ENCODE results near the gene PINLYP.

DNA sequence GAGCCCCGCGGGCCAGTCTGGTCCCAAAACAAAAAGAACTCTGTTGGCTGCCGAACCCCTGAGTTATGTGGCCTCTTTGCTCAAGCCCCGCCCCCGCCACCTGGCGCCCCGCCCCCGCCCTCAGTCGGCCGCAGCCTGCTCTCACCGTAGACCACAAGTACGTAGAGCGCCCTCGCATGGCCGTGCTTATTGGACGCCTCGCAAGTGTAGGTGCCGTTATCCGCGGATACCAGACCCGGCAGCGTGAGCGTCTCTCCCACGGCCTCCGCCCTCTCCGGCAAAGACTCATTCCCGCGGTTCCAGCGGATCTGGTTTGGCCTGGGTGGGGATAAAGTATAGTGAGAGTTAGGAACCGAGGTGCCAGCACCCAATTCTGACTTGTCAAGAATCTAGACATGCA is 49.3 kb downstream of the PINLYP start:
- TF ChIP-seq, protein P1, sequence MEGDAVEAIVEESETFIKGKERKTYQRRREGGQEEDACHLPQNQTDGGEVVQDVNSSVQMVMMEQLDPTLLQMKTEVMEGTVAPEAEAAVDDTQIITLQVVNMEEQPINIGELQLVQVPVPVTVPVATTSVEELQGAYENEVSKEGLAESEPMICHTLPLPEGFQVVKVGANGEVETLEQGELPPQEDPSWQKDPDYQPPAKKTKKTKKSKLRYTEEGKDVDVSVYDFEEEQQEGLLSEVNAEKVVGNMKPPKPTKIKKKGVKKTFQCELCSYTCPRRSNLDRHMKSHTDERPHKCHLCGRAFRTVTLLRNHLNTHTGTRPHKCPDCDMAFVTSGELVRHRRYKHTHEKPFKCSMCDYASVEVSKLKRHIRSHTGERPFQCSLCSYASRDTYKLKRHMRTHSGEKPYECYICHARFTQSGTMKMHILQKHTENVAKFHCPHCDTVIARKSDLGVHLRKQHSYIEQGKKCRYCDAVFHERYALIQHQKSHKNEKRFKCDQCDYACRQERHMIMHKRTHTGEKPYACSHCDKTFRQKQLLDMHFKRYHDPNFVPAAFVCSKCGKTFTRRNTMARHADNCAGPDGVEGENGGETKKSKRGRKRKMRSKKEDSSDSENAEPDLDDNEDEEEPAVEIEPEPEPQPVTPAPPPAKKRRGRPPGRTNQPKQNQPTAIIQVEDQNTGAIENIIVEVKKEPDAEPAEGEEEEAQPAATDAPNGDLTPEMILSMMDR (conservative IDR thresholded peaks at IDR 0.05; ENCODE audit: low read depth in 2 of 2), result peak; percentile 46 to 84
- no peak for TF ChIP-seq ZNF331 (CRISPR knock-in tag; IDR thresholded peaks at IDR 0.05; ENCODE audit: low read depth)
- no peak for TF ChIP-seq EZH2 (IDR thresholded peaks at IDR 0.05; ENCODE audit: low read depth, unreplicated experiment)
- TF ChIP-seq CREB1 (CRISPR knock-in tag; IDR thresholded peaks at IDR 0.05; ENCODE audit: low read depth), result no peak
- no peak for TF ChIP-seq POLR2AphosphoS5 (IDR thresholded peaks at IDR 0.05; ENCODE audit: low read depth)
- TF ChIP-seq EZH2phosphoT487 (IDR thresholded peaks at IDR 0.05; ENCODE audit: unreplicated experiment), result no peak
- TF ChIP-seq, protein P2, sequence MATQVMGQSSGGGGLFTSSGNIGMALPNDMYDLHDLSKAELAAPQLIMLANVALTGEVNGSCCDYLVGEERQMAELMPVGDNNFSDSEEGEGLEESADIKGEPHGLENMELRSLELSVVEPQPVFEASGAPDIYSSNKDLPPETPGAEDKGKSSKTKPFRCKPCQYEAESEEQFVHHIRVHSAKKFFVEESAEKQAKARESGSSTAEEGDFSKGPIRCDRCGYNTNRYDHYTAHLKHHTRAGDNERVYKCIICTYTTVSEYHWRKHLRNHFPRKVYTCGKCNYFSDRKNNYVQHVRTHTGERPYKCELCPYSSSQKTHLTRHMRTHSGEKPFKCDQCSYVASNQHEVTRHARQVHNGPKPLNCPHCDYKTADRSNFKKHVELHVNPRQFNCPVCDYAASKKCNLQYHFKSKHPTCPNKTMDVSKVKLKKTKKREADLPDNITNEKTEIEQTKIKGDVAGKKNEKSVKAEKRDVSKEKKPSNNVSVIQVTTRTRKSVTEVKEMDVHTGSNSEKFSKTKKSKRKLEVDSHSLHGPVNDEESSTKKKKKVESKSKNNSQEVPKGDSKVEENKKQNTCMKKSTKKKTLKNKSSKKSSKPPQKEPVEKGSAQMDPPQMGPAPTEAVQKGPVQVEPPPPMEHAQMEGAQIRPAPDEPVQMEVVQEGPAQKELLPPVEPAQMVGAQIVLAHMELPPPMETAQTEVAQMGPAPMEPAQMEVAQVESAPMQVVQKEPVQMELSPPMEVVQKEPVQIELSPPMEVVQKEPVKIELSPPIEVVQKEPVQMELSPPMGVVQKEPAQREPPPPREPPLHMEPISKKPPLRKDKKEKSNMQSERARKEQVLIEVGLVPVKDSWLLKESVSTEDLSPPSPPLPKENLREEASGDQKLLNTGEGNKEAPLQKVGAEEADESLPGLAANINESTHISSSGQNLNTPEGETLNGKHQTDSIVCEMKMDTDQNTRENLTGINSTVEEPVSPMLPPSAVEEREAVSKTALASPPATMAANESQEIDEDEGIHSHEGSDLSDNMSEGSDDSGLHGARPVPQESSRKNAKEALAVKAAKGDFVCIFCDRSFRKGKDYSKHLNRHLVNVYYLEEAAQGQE (IDR thresholded peaks at IDR 0.05; ENCODE audit: unreplicated experiment), result no peak
- TF ChIP-seq JUNB (IDR thresholded peaks at IDR 0.05; ENCODE audit: unreplicated experiment), result no peak
- TF ChIP-seq NANOG (IDR thresholded peaks at IDR 0.05; ENCODE audit: borderline replicate concordance), result no peak

Data from GM23338 (cell line).